HG02885 (cell line): Measurements from ENCODE around the gene ELMOD3.
A peak's percentile ranks its signal among the peaks of the same experiment; 100 is the strongest.
"Not testable (repeated sequence)": the region's sequence is repeated elsewhere in the genome, so short reads cannot be mapped to it uniquely, and the experiment has no call there.

Experiments used
- ATAC-seq: cut with Tn5 transposase; IDR thresholded peaks from one replicate; pipeline ENCODE4 v1.9.1; 2021; ENCODE audit warnings: mild to moderate bottlenecking; ENCODE audit not compliant: unreplicated experiment, poor library complexity

Gene ELMOD3

GRCh38 chr2:85327822-85328617 is 26.5 kb upstream of the ELMOD3 start, which contains the start of gene TGOLN2:
Gene TGOLN2, minus strand, starts transcription at chr2:85327989. Its CDS starts 27 bp downstream, at chr2:85327962.
- peak; percentile 80 for ATAC-seq

GRCh38 chr2:85329181-85329651 is 25.4 kb upstream of the ELMOD3 start:
- no peak for ATAC-seq

GRCh38 chr2:85329701-85330100 is 24.9 kb upstream of the ELMOD3 start:
- ATAC-seq, result not testable (repeated sequence)

GRCh38 chr2:85330839-85331636 is 23.5 kb upstream of the ELMOD3 start:
- peak; percentile 25 for ATAC-seq

- not testable (repeated sequence) for ATAC-seq
These were observed 20.7 kb upstream of the ELMOD3 start for GRCh38 chr2:85333877-85334276.

- no peak for ATAC-seq
These were observed 19.6 kb upstream of the ELMOD3 start for GRCh38 chr2:85334928-85335327.

- no peak for ATAC-seq
These were observed 14.3 kb upstream of the ELMOD3 start for GRCh38 chr2:85340034-85340892.

- ATAC-seq, result no peak
These were observed 13.1 kb upstream of the ELMOD3 start for GRCh38 chr2:85341269-85342029.

- no peak for ATAC-seq
These were observed 12.4 kb upstream of the ELMOD3 start for GRCh38 chr2:85342156-85342555.

GRCh38 chr2:85343207-85343895 is 11.2 kb upstream of the ELMOD3 start:
- not testable (repeated sequence) for ATAC-seq

GRCh38 chr2:85344356-85344954 is 10.1 kb upstream of the ELMOD3 start:
- ATAC-seq, result no peak

GRCh38 chr2:85347599-85347998 is 7.0 kb upstream of the ELMOD3 start:
- ATAC-seq, result no peak

GRCh38 chr2:85353876-85354285 is 688 bp upstream of the ELMOD3 start:
- ATAC-seq, result peak; percentile 12

GRCh38 chr2:85355073-85355410 is 473 bp downstream of the ELMOD3 start:
- ATAC-seq, result no peak

GRCh38 chr2:85355521-85355920 is 952 bp downstream of the ELMOD3 start:
- no peak for ATAC-seq

GRCh38 chr2:85356186-85356585 is 1.6 kb downstream of the ELMOD3 start:
- ATAC-seq, result no peak

GRCh38 chr2:85357736-85358135 is 3.2 kb downstream of the ELMOD3 start:
- no peak for ATAC-seq

- ATAC-seq, result not testable (repeated sequence)
These were observed 8.3 kb downstream of the ELMOD3 start for GRCh38 chr2:85362653-85363387.
